Peyer's patch (tissue), 4 donors: Measurements from ENCODE around the gene FGFR2. TPM values are rescaled to one million over a fixed set of nuclear protein-coding genes. Genes with fewer than 3 reads are reported as not detected.
A peak's percentile ranks its signal among the peaks of the same experiment; 100 is the strongest.

Experiments
- DNase-seq, 3 donors: peaks; one replicate each; pipeline ENCODE4 v3.0.0-alpha.2; 2017 to 2019
- H3K27ac ChIP-seq, 4 donors: fragments of 200-600 bp; sonication (generic); one replicate each; pipeline ENCODE4 v1.5.1; 2016 to 2019
- H3K27me3 ChIP-seq, 2 donors: fragments of 200-600 bp; sonication (generic); one replicate each; pipeline ENCODE4 v1.5.1; 2019
- H3K36me3 ChIP-seq, 3 donors: fragments of 200-600 bp; sonication (generic); one replicate each; pipeline ENCODE4 v1.5.1; 2016 to 2019
- H3K4me1 ChIP-seq, 4 donors: fragments of 200-600 bp; sonication (generic); one replicate each; pipeline ENCODE4 v1.5.1; 2016 to 2019
- H3K4me3 ChIP-seq, 4 donors: fragments of 200-600 bp; sonication (generic); 1 replicate in 3 of 4; 2 replicates in 1 of 4; pipeline ENCODE4 v1.5.1; 2016 to 2019; ENCODE audit warnings: mild to moderate bottlenecking in 1 of 4
- H3K9me3 ChIP-seq, 4 donors: fragments of 200-600 bp; sonication (generic); one replicate each; pipeline ENCODE4 v1.5.1; 2016 to 2019; ENCODE audit warnings: mild to moderate bottlenecking in 1 of 4
- CTCF ChIP-seq, 6 experiments: fragments of 450-650 bp in 4 of 6; fragments of 200-600 bp in 2 of 6; sonication (generic) in 1 of 6; IDR thresholded peaks; one replicate each; pipeline ENCODE4 v1.5.1; 2017 to 2019; ENCODE audit warnings: antibody characterized with exemption in 6 of 6, mild to moderate bottlenecking in 3 of 6, moderate library complexity in 1 of 6
- POLR2A ChIP-seq, 2 donors: fragments of 450-650 bp; IDR thresholded peaks; one replicate each; pipeline ENCODE4 v1.5.1; 2017; ENCODE audit warnings: antibody characterized with exemption in 2 of 2, mild to moderate bottlenecking in 2 of 2, moderate library complexity in 2 of 2
- total RNA-seq, 4 donors: library from RNA; depleted of rRNA; stranded (reverse); fragments of >200 nt; gene quantifications; one replicate each; pipeline ENCODE4 v1.1.0, GENCODE V29; 2016

FGFR2 gene
- total RNA-seq, 4 donors from 2014 or later: 12.9 to 22.9 (median 19.9) TPM

DNA sequence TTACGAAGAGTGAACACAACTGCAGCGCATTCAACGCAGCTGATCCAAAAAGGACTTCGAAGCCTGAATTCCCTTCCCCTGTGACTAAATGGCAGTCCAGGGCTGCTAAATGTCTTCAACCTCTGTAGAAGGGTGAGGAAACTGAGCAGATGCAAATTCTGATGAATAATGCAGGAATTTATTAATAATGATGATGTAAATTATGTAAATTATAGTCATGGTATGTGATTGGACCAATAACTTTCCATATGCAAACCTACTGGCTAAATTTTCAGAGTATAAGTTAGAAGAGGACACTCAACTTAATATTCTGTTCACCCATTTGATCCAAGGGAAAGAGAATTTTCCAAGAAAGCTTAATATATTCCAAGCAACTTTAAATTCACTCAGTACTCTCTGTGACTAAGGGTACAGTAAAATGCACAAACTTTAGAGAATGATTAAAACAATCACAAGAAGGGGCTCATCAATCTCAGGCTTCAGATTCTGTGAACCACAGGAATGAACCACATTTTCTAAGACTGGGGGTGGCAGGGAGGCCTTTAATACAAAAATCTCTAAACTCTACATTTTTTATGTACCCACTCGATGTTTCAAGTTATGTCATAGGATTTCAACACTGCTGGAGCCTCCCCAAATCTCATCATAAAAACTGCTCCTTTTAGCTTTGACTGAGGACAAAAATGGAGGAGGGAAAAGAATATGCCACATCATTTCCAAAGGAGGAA lies 3.5 kb downstream of the FGFR2 start:
- Histone ChIP-seq H3K4me3 (no peak overlapping the region), H3K9me3 (no peaks in the 10 kb centered on the region), H3K4me1 (peaks cover 0 to 15% (median 0%) of the 10 kb centered on the region in 4 donors)

DNA sequence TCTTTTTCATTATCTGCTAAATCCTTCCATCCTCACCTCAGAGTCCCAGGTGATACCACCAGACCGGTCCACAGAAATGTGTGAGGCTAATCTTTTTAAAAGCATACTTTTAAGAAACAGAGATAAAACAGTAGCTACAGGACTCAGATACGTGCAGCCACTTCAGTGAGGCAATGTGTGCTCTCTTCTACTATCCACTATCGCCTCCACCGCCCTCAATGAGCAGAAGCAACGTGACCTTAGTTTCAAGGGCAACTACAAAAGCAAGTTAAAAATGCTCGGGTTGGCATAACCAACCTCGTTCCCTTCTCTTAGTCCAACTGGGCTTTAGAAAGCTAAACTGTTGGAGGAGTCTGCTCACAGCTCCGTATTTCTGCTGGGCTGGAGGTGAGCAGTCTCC lies 4.2 kb downstream of the FGFR2 start:
- TF ChIP-seq POLR2A (IDR thresholded peaks at IDR 0.05) (no peak), CTCF (IDR thresholded peaks at IDR 0.05) (no peak)
- Histone ChIP-seq H3K27me3 (no peaks in the 10 kb centered on the region), H3K4me3 (no peak overlapping the region)

More for the DNA sequence above, 3.5 kb downstream of the FGFR2 start:
- Histone ChIP-seq H3K27ac (peak overlapping the region in 1 of 4 donors; percentile 83), H3K36me3 (no peaks in the 10 kb centered on the region), H3K27me3 (no peaks in the 10 kb centered on the region)
- DNase-seq: no peak
- TF ChIP-seq POLR2A (IDR thresholded peaks at IDR 0.05) (no peak), CTCF (IDR thresholded peaks at IDR 0.05) (no peak)

DNA sequence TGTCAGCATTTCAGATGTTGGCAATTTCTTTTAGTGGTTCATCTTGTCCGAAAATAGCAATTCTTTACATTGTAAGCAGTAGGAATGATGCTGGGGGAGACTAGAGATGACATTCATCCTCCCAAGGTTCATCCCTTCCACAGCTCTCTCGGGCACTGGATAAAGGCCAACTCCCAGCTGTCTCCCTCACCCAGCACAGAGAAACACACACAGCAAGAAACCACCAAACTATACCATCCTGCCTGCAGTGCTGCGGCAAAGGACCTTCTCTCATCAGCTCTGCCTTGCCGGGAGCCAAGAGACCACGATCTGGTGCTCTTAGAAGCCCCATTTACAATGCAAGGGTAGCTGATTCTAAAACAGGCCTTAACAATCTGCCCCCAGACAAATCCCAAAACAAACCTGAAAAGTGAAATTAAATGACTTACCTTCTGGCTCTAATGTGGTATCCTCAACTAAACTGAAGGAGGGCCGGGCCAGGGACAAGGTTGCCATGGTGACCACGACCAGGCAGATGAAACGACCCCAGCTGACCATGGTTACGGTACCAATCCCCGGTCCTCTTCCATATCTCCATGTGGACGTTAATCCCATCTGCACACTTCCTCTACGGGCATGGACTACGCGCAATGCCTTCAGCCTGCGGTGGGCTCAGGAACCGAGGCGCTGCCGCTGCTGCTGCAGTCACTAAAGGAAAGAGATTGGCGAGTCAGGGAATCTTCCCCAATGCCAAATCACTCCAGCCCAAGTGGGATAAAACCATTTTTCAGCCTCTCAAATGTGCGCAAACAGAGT lies 4.8 kb downstream of the FGFR2 start:
- no peak for DNase-seq
- Histone ChIP-seq H3K27me3 (no peaks in the 10 kb centered on the region), H3K4me1 (peaks cover 0 to 12% (median 0%) of the 10 kb centered on the region in 4 donors), H3K4me3 (no peak overlapping the region), H3K9me3 (no peaks in the 10 kb centered on the region), H3K36me3 (no peaks in the 10 kb centered on the region), H3K27ac (peak overlapping the region in 1 of 4 donors; percentile 83)
- TF ChIP-seq POLR2A (IDR thresholded peaks at IDR 0.05): no peak
- TF ChIP-seq CTCF (IDR thresholded peaks at IDR 0.05): no peak

More for the DNA sequence above, 4.2 kb downstream of the FGFR2 start:
- Histone ChIP-seq H3K4me1 (peaks cover 0 to 15% (median 0%) of the 10 kb centered on the region in 4 donors), H3K36me3 (no peaks in the 10 kb centered on the region), H3K27ac (peak overlapping the region in 1 of 4 donors; percentile 83), H3K9me3 (no peaks in the 10 kb centered on the region)
- DNase-seq: no peak

DNA sequence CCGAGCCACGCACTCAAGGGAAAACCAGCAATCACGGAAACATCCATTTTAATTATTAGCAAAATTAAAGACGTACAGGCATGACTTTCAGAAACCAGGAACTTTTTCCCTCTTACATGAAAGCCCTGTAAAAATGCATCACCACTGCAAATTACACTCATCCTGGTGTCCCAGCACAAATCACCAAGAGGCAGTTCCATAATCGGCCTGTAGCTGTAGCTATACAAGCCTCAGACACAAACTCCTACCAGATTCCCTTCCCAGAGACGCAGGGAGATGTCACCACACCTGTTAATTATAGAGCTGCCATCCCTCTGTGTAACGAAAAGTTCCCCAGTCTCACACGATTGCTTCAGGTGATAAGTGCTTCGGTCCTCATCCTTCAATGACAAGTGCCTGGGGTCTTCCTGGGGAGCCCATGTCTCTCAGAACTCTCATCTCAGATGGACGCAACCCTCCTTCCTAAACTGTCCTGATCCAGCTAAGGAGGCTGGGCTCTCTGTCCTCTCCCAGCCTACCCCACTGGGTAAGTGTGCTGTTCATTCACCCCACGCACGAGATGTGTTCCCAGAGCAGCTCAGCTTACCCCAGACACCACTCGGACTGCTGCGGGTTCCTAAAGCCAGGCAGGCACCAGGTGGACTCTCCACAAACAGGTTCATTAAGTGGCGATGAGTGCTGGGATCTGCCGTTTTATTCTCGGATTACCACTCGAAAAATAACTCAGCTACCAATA lies 5.9 kb downstream of the FGFR2 start:
- peaks cover 0 to 4% (median 0%) of the 10 kb centered on the region in 4 donors for H3K4me1 ChIP-seq
- H3K36me3 ChIP-seq: no peaks in the 10 kb centered on the region
- no peaks in the 10 kb centered on the region for H3K9me3 ChIP-seq
- peak overlapping the region in 1 of 4 donors; percentile 83 for H3K27ac ChIP-seq
- H3K4me3 ChIP-seq: no peak overlapping the region
- H3K27me3 ChIP-seq: no peaks in the 10 kb centered on the region
- no peak for DNase-seq
- no peak for TF ChIP-seq POLR2A (IDR thresholded peaks at IDR 0.05)
- no peak for TF ChIP-seq CTCF (IDR thresholded peaks at IDR 0.05)

GRCh38 chr10:121591186-121591585 lies 7.1 kb downstream of the FGFR2 start:
- Histone ChIP-seq H3K4me3 (no peak overlapping the region), H3K4me1 (no peaks in the 10 kb centered on the region), H3K9me3 (no peaks in the 10 kb centered on the region), H3K27me3 (no peaks in the 10 kb centered on the region), H3K27ac (no peak overlapping the region), H3K36me3 (no peaks in the 10 kb centered on the region)
- no peak for TF ChIP-seq POLR2A (IDR thresholded peaks at IDR 0.05)
- TF ChIP-seq CTCF (IDR thresholded peaks at IDR 0.05): no peak
- no peak for DNase-seq
